ENCODE measurements around the gene GPR4. TPM values are rescaled to one million over a fixed set of nuclear protein-coding genes. Genes with fewer than 3 reads are reported as not detected.

Gene GPR4
- total RNA-seq, 1 experiment from 2014 or later, result 0.48 TPM

GRCh38 chr19:45590300-45591003, 11.6 kb downstream of the GPR4 start:
- no peak for DNase-seq (ENCODE audit: low spot score)
- H3K27me3 Mint-ChIP-seq (ENCODE audit: low read depth), result peaks cover 53% of the 10 kb centered on the region
- peaks cover under 1% of the 10 kb centered on the region; the same call in 1 of the 2 replicates for H3K4me1 Mint-ChIP-seq
- H3K9me3 Mint-ChIP-seq, result no peaks in the 10 kb centered on the region
- ChIA-PET CTCF (interaction anchor here (0.5 to 2.6 kb wide), 28 partner anchors 9 to 407 kb away, joined by 3 to 86 read pairs (median 5); partner anchors contain the start of genes GIPR, QPCTL and SNRPD2), POLR2A (interaction anchor here (1.0 to 1.2 kb wide), 3 partner anchors 25 to 51 kb away, joined by 3 to 8 read pairs (median 3); partner anchors contain the start of gene EML2)
- no peak overlapping the region for H3K27ac Mint-ChIP-seq
- no peaks in the 10 kb centered on the region for H3K36me3 Mint-ChIP-seq
- no peak for ATAC-seq
- no peak for TF ChIP-seq FOXJ3 (CRISPR knock-in tag; IDR thresholded peaks at IDR 0.05; ENCODE audit: borderline replicate concordance)
- peak; percentile 71 for TF ChIP-seq ZNF121 (CRISPR knock-in tag; IDR thresholded peaks at IDR 0.05)
- H3K4me3 Mint-ChIP-seq, result no peak overlapping the region

GRCh38 chr19:45589768-45590167, 12.2 kb downstream of the GPR4 start:
- ChIA-PET POLR2A (no interaction called here), CTCF (interaction anchor here (2.1 to 2.6 kb wide), 2 partner anchors 31 to 53 kb away, joined by 15 to 86 read pairs; no protein-coding TSS in a partner anchor)
- DNase-seq (ENCODE audit: low spot score), result no peak
- Mint-ChIP-seq H3K4me1 (0 out of 2 replicates have a peak, but pooled peaks cover 3% of the 10 kb centered on the region), H3K9me3 (no peaks in the 10 kb centered on the region), H3K36me3 (no peaks in the 10 kb centered on the region), H3K27me3 (ENCODE audit: low read depth) (peaks cover 49% of the 10 kb centered on the region), H3K27ac (no peak overlapping the region), H3K4me3 (no peak overlapping the region)
- no peak for ATAC-seq
- TF ChIP-seq ZNF138 (CRISPR knock-in tag; conservative IDR thresholded peaks at IDR 0.05) (no peak), JAZF1 (CRISPR knock-in tag; IDR thresholded peaks at IDR 0.05) (no peak), TEAD4 (CRISPR knock-in tag; IDR thresholded peaks at IDR 0.05) (no peak), ZNF671 (CRISPR knock-in tag; IDR thresholded peaks at IDR 0.05) (no peak), SMAD4 (CRISPR knock-in tag; IDR thresholded peaks at IDR 0.05) (no peak), USF2 (CRISPR knock-in tag; IDR thresholded peaks at IDR 0.05) (no peak), JUN (CRISPR knock-in tag; IDR thresholded peaks at IDR 0.05) (no peak), TEAD1 (CRISPR knock-in tag; IDR thresholded peaks at IDR 0.05) (no peak), FOXK1 (CRISPR knock-in tag; IDR thresholded peaks at IDR 0.05) (no peak)

- Mint-ChIP-seq H3K27me3 (ENCODE audit: low read depth) (peaks cover 44% of the 10 kb centered on the region), H3K36me3 (no peaks in the 10 kb centered on the region), H3K4me3 (no peak overlapping the region), H3K27ac (no peak overlapping the region), H3K4me1 (peaks cover 10% of the 10 kb centered on the region), H3K9me3 (no peaks in the 10 kb centered on the region)
- TF ChIP-seq SMAD4 (CRISPR knock-in tag; IDR thresholded peaks at IDR 0.05) (no peak), TEAD4 (CRISPR knock-in tag; IDR thresholded peaks at IDR 0.05) (no peak), TP53 (CRISPR knock-in tag; IDR thresholded peaks at IDR 0.05) (no peak), ZNF423 (CRISPR knock-in tag; IDR thresholded peaks at IDR 0.05) (no peak), ATF6 (CRISPR knock-in tag; IDR thresholded peaks at IDR 0.05) (no peak), ZNF232 (CRISPR knock-in tag; IDR thresholded peaks at IDR 0.05) (no peak)
- DNase-seq (ENCODE audit: low spot score) (no peak), ATAC-seq (no peak)
- POLR2A ChIA-PET, result no interaction called here
- CTCF ChIA-PET, result no interaction called here
Observed at GRCh38 chr19:45587873-45588272, 14.1 kb downstream of the GPR4 start.

GRCh38 chr19:45585158-45585577, 16.8 kb downstream of the GPR4 start:
- ATAC-seq (no peak), DNase-seq (ENCODE audit: low spot score) (no peak)
- H3K4me1 Mint-ChIP-seq, result peaks cover 17% of the 10 kb centered on the region
- peak overlapping the region; percentile 95 for H3K27ac Mint-ChIP-seq
- ChIA-PET POLR2A (interaction anchor here (1.5 kb wide), 1 partner anchor 85 kb away, joined by 5 read pairs; no protein-coding TSS in a partner anchor), CTCF (interaction anchor here (1.1 to 1.9 kb wide), 7 partner anchors 22 to 185 kb away, joined by 3 to 16 read pairs (median 4); partner anchors contain the start of gene SIX5)
- peaks cover 17% of the 10 kb centered on the region for H3K27me3 Mint-ChIP-seq (ENCODE audit: low read depth)
- TF ChIP-seq E2F1 (CRISPR knock-in tag; IDR thresholded peaks at IDR 0.05) (no peak), ZNF423 (CRISPR knock-in tag; IDR thresholded peaks at IDR 0.05) (no peak), ETV6 (CRISPR knock-in tag; IDR thresholded peaks at IDR 0.05) (no peak), SMAD4 (CRISPR knock-in tag; IDR thresholded peaks at IDR 0.05) (no peak)
- peak overlapping the region; percentile 91 for H3K4me3 Mint-ChIP-seq
- H3K9me3 Mint-ChIP-seq, result no peaks in the 10 kb centered on the region
- no peaks in the 10 kb centered on the region for H3K36me3 Mint-ChIP-seq
